H1 (cell line): ENCODE data around the gene GRIK4. TPM values are rescaled to one million over a fixed set of nuclear protein-coding genes. Genes with fewer than 3 reads are reported as not detected.

Experiments
- CTCF ChIA-PET: fragments of 300-600 bp; sonication (Branson Sonifier 250); formaldehyde crosslinking; loops from one replicate; lab custom pipeline; 2021; ENCODE audit not compliant: partially characterized antibody; lab: Charles Lee
- POLR2A ChIA-PET: fragments of 300-600 bp; sonication (Branson Sonifier 250); formaldehyde crosslinking; loops from one replicate; lab custom pipeline; 2021; ENCODE audit warnings: inconsistent platforms; ENCODE audit not compliant: partially characterized antibody; lab: Charles Lee
- DNase-seq, 2 experiments: peaks; one replicate each; pipeline versions ENCODE4 v3.0.0 to v3.0.0-alpha.2; 2010 to 2022; ENCODE audit warnings: low spot score in 2 of 2, low read depth in 1 of 2, mixed read lengths in 1 of 2
- FAIRE-seq: peaks from 2 replicates; lab custom pipeline; 2011; peaks lifted over from hg19 to GRCh38; lab: Jason Lieb, UNC
- H2AFZ ChIP-seq: 2 replicates; pipeline ENCODE4 v1.8.1; 2012; ENCODE audit warnings: low read length, inconsistent platforms
- H2AK5ac ChIP-seq: 2 replicates; pipeline ENCODE4 v1.6.1; 2013; ENCODE audit warnings: low read depth, low read length
- H2BK120ac ChIP-seq: replicated peaks from 2 replicates; pipeline ENCODE3; 2013; ENCODE audit warnings: low read depth, low read length, inconsistent platforms
- H2BK12ac ChIP-seq: 2 replicates; pipeline ENCODE4 v1.6.1; 2013; ENCODE audit warnings: low read depth, low read length
- H2BK15ac ChIP-seq: 2 replicates; pipeline ENCODE4 v1.6.1; 2013; ENCODE audit warnings: low read length
- H2BK20ac ChIP-seq: 2 replicates; pipeline ENCODE4 v1.6.1; 2013; ENCODE audit warnings: low read length
- H2BK5ac ChIP-seq: 2 replicates; pipeline ENCODE4 v1.6.1; 2013; ENCODE audit warnings: low read depth, low read length
- H3K14ac ChIP-seq: 2 replicates; pipeline ENCODE4 v1.6.1; 2013; ENCODE audit warnings: inconsistent platforms; ENCODE audit not compliant: insufficient read length
- H3K18ac ChIP-seq: 2 replicates; pipeline ENCODE4 v1.6.1; 2013; ENCODE audit warnings: low read length; ENCODE audit errors: extremely low read depth
- H3K23ac ChIP-seq: 2 replicates; pipeline ENCODE4 v1.6.1; 2013; ENCODE audit warnings: inconsistent platforms; ENCODE audit not compliant: insufficient read length
- H3K23me2 ChIP-seq: 2 replicates; pipeline ENCODE4 v1.6.1; 2013; ENCODE audit warnings: low read depth, low read length
- H3K27ac ChIP-seq: 2 replicates; pipeline ENCODE4 v1.6.1; 2011; ENCODE audit warnings: low read depth, low read length, inconsistent platforms
- H3K27me3 ChIP-seq, 4 experiments: replicated peaks in 1 of 4; 1 replicate in 1 of 4; 2 replicates in 3 of 4; pipeline versions ENCODE4 v1.6.1 to v1.8.1; 2011 to 2013; ENCODE audit warnings: low read length in 3 of 4, mild to moderate bottlenecking in 3 of 4, inconsistent platforms in 2 of 4, mixed read lengths in 2 of 4, moderate library complexity in 1 of 4; ENCODE audit not compliant: control insufficient read depth in 3 of 4, insufficient read depth in 3 of 4; ENCODE audit errors: extremely low read depth in 1 of 4
- H3K36me3 ChIP-seq, 4 experiments: 2 replicates each; pipeline versions ENCODE4 v1.6.1 to v1.8.1; 2011 to 2013; ENCODE audit warnings: mild to moderate bottlenecking in 4 of 4, low read length in 3 of 4, moderate library complexity in 2 of 4, control low read depth in 1 of 4, inconsistent platforms in 1 of 4; ENCODE audit not compliant: insufficient read depth in 4 of 4, control insufficient read depth in 2 of 4
- H3K4ac ChIP-seq: replicated peaks from 2 replicates; pipeline ENCODE3; 2013; ENCODE audit warnings: low read length, low read depth, mixed read lengths, inconsistent platforms; ENCODE audit not compliant: insufficient read length
- H3K4me1 ChIP-seq, 4 experiments: replicated peaks in 1 of 4; 1 replicate in 1 of 4; 2 replicates in 3 of 4; pipeline versions ENCODE4 v1.6.1 to v1.8.1; 2011 to 2013; ENCODE audit warnings: low read length in 3 of 4, inconsistent platforms in 2 of 4, mixed read lengths in 1 of 4; ENCODE audit not compliant: insufficient read depth in 4 of 4, control insufficient read depth in 3 of 4
- H3K4me2 ChIP-seq, 2 experiments: 2 replicates each; pipeline versions ENCODE4 v1.6.1 to v1.8.1; 2011 to 2013; ENCODE audit warnings: low read depth in 2 of 2, low read length in 2 of 2, control low read depth in 1 of 2, inconsistent platforms in 1 of 2, mild to moderate bottlenecking in 1 of 2; ENCODE audit not compliant: insufficient read depth in 1 of 2
- H3K4me3 ChIP-seq, 4 experiments: fragments of 200-600, 300-600 bp in 1 of 4; sonication (generic), shearing (Covaris generic), sonication (Bioruptor Twin) in 1 of 4; 2 replicates each; pipeline versions ENCODE4 v1.5.1 to v1.8.1; 2011 to 2016; ENCODE audit warnings: low read length in 4 of 4, low read depth in 3 of 4, control low read depth in 2 of 4, inconsistent platforms in 2 of 4, mild to moderate bottlenecking in 2 of 4, mixed read lengths in 1 of 4, moderate library complexity in 1 of 4; ENCODE audit not compliant: insufficient read depth in 2 of 4; ENCODE audit errors: extremely low read depth in 1 of 4
- H3K56ac ChIP-seq: replicated peaks from 2 replicates; pipeline ENCODE3; 2013; ENCODE audit warnings: low read depth, mild to moderate bottlenecking, mixed read lengths, low read length, inconsistent platforms; ENCODE audit not compliant: insufficient read length
- H3K79me1 ChIP-seq: 2 replicates; pipeline ENCODE4 v1.6.1; 2013; ENCODE audit warnings: low read depth, low read length, control low read depth
- H3K79me2 ChIP-seq, 2 experiments: 2 replicates each; pipeline versions ENCODE4 v1.6.1 to v1.8.1; 2012 to 2013; ENCODE audit warnings: low read length in 2 of 2, mild to moderate bottlenecking in 2 of 2, inconsistent platforms in 1 of 2; ENCODE audit not compliant: insufficient read depth in 2 of 2, control insufficient read depth in 1 of 2
- H3K9ac ChIP-seq, 4 experiments: replicated peaks in 1 of 4; 1 replicate in 1 of 4; 2 replicates in 3 of 4; pipeline versions ENCODE4 v1.6.1 to v1.8.1; 2011 to 2013; ENCODE audit warnings: low read depth in 3 of 4, low read length in 3 of 4, control low read depth in 2 of 4, mild to moderate bottlenecking in 2 of 4, moderate library complexity in 2 of 4, inconsistent platforms in 1 of 4; ENCODE audit errors: extremely low read depth in 1 of 4
- H3K9me3 ChIP-seq, 2 experiments: 2 replicates each; pipeline versions ENCODE4 v1.6.1 to v1.8.1; 2012 to 2013; ENCODE audit warnings: mild to moderate bottlenecking in 2 of 2, moderate library complexity in 2 of 2, control low read depth in 1 of 2, inconsistent platforms in 1 of 2, low read depth in 1 of 2, low read length in 1 of 2, mixed read lengths in 1 of 2; ENCODE audit not compliant: insufficient read depth in 2 of 2
- H4K20me1 ChIP-seq, 2 experiments: replicated peaks in 1 of 2; 2 replicates each; pipeline versions ENCODE3 to v1.8.1; 2011 to 2013; ENCODE audit warnings: inconsistent platforms in 2 of 2, low read length in 2 of 2, mild to moderate bottlenecking in 1 of 2; ENCODE audit not compliant: insufficient read depth in 2 of 2, control insufficient read depth in 1 of 2
- H4K5ac ChIP-seq: 2 replicates; pipeline ENCODE4 v1.6.1; 2013; ENCODE audit warnings: low read length, low read depth, mixed read lengths, inconsistent platforms; ENCODE audit not compliant: insufficient read length
- H4K8ac ChIP-seq: 2 replicates; pipeline ENCODE4 v1.8.0; 2013; ENCODE audit warnings: mild to moderate bottlenecking, moderate library complexity, low read length, inconsistent platforms; ENCODE audit not compliant: insufficient read depth; ENCODE audit errors: extremely low read depth
- H4K91ac ChIP-seq: replicated peaks from 2 replicates; pipeline ENCODE3; 2013; ENCODE audit warnings: low read length, mixed read lengths, inconsistent platforms; ENCODE audit not compliant: insufficient read length
- JUN ChIP-seq: IDR thresholded peaks from 2 replicates; pipeline ENCODE4 v1.6.1; 2011; ENCODE audit warnings: low read depth, mild to moderate bottlenecking, improper control_type of control experiment, low read length
- NANOG ChIP-seq: IDR thresholded peaks from 2 replicates; pipeline ENCODE4 v1.6.1; 2011; ENCODE audit warnings: low read length, low read depth, mild to moderate bottlenecking, inconsistent platforms; ENCODE audit not compliant: insufficient read depth, poor library complexity, severe bottlenecking
- TAF7 ChIP-seq: optimal IDR thresholded peaks from 2 replicates; pipeline ENCODE3; 2011; ENCODE audit warnings: low read depth, mild to moderate bottlenecking, inconsistent platforms, low read length, moderate library complexity, borderline replicate concordance
- WGBS, 2 experiments: shearing (Covaris generic) in 1 of 2; methylation state at CpG; one replicate each; pipeline versions ENCODE4 v1.1.6 to v1.1.7; 2013 to 2015; ENCODE audit warnings: low lambda C conversion rate in 2 of 2, mixed read lengths in 2 of 2, inconsistent platforms in 1 of 2, low coverage in 1 of 2, missing lambda C conversion rate in 1 of 2; ENCODE audit not compliant: insufficient replicate concordance in 2 of 2, insufficient coverage in 1 of 2, insufficient read length in 1 of 2; ENCODE audit errors: extremely low coverage in 1 of 2, missing lambda C conversion rate in 1 of 2; 5-methylcytosine and 5-hydroxymethylcytosine counted together
- polyA plus RNA-seq, 7 experiments: library from polyadenylated mRNA; depleted of rRNA in 3 of 7; stranded (reverse) in 5 of 7; unstranded in 2 of 7; fragments of >200 nt in 5 of 7; fragments of 200-250 nt in 2 of 7; gene quantifications; 1 replicate in 5 of 7; 2 replicates in 1 of 7; 4 replicates in 1 of 7; pipeline versions ENCODE4 v1.2.1 to v1.2.3, GENCODE V29; 2011 to 2013; ENCODE audit warnings: missing spikeins in 2 of 7, mixed read lengths in 2 of 7
- total RNA-seq: library from RNA; stranded (reverse); fragmentation: NEBNext Ultra II Directional; extraction: Animal tissue kit (Norgen Biotek cat#: 25700); gene quantifications from 2 replicates; pipeline ENCODE4 v1.2.1, GENCODE V29; 2021

Gene GRIK4
- total and polyA plus RNA-seq, 2 of the 8 experiments (the other 6 are each of a cell fraction or from before 2014, with no cell fraction given): 1.2 to 2.9 TPM

- ChIA-PET CTCF (interaction anchor here (1.6 kb wide), 2 partner anchors 10 to 173 kb away, joined by 3 to 7 read pairs; no protein-coding TSS in a partner anchor), POLR2A (interaction anchor here (0.6 kb wide), 1 partner anchor 73 kb away, joined by 3 read pairs; no protein-coding TSS in a partner anchor)
- H2BK15ac ChIP-seq: no peak overlapping the region
- no peaks in the 10 kb centered on the region for H3K36me3 ChIP-seq
- no peak overlapping the region for H4K5ac ChIP-seq
- no peak overlapping the region for H3K23ac ChIP-seq
- no peak overlapping the region for H3K18ac ChIP-seq
- no peak overlapping the region for H4K8ac ChIP-seq
- 81% methylated on average over 5 of the region's 5 CpGs; no CpG with 5 or more reads in 1 of the 2 experiments for WGBS, 2 experiments
- FAIRE-seq (no peak), DNase-seq (no peak)
- no peak overlapping the region for H3K4ac ChIP-seq
- no peak overlapping the region for H3K4me3 ChIP-seq
- H3K27ac ChIP-seq: no peak overlapping the region
- no peaks in the 10 kb centered on the region for H4K20me1 ChIP-seq
- H3K4me2 ChIP-seq: no peak overlapping the region
- TF ChIP-seq TAF7 (no peak), NANOG (no peak), JUN (no peak)
- no peaks in the 10 kb centered on the region for H3K27me3 ChIP-seq
- no peak overlapping the region for H4K91ac ChIP-seq
- no peaks in the 10 kb centered on the region for H3K79me1 ChIP-seq
- H3K14ac ChIP-seq: no peak overlapping the region
- H2BK12ac ChIP-seq: no peak overlapping the region
- no peaks in the 10 kb centered on the region for H3K9me3 ChIP-seq
- H2AFZ ChIP-seq: no peak overlapping the region
- no peaks in the 10 kb centered on the region for H3K23me2 ChIP-seq
- no peak overlapping the region for H3K9ac ChIP-seq
- H3K56ac ChIP-seq: no peak overlapping the region
- H2BK120ac ChIP-seq: no peak overlapping the region
- H3K79me2 ChIP-seq: no peaks in the 10 kb centered on the region
- no peak overlapping the region for H2BK5ac ChIP-seq
- H2BK20ac ChIP-seq: no peak overlapping the region
- no peaks in the 10 kb centered on the region; a peak in 1 of 7 replicates for H3K4me1 ChIP-seq
- H2AK5ac ChIP-seq: no peak overlapping the region
These were observed 317.3 kb downstream of the GRIK4 start for GRCh38 chr11:120828847-120829246.
